ENCODE data around the gene USP13.

The USP13 gene, protein sequence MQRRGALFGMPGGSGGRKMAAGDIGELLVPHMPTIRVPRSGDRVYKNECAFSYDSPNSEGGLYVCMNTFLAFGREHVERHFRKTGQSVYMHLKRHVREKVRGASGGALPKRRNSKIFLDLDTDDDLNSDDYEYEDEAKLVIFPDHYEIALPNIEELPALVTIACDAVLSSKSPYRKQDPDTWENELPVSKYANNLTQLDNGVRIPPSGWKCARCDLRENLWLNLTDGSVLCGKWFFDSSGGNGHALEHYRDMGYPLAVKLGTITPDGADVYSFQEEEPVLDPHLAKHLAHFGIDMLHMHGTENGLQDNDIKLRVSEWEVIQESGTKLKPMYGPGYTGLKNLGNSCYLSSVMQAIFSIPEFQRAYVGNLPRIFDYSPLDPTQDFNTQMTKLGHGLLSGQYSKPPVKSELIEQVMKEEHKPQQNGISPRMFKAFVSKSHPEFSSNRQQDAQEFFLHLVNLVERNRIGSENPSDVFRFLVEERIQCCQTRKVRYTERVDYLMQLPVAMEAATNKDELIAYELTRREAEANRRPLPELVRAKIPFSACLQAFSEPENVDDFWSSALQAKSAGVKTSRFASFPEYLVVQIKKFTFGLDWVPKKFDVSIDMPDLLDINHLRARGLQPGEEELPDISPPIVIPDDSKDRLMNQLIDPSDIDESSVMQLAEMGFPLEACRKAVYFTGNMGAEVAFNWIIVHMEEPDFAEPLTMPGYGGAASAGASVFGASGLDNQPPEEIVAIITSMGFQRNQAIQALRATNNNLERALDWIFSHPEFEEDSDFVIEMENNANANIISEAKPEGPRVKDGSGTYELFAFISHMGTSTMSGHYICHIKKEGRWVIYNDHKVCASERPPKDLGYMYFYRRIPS

DNA sequence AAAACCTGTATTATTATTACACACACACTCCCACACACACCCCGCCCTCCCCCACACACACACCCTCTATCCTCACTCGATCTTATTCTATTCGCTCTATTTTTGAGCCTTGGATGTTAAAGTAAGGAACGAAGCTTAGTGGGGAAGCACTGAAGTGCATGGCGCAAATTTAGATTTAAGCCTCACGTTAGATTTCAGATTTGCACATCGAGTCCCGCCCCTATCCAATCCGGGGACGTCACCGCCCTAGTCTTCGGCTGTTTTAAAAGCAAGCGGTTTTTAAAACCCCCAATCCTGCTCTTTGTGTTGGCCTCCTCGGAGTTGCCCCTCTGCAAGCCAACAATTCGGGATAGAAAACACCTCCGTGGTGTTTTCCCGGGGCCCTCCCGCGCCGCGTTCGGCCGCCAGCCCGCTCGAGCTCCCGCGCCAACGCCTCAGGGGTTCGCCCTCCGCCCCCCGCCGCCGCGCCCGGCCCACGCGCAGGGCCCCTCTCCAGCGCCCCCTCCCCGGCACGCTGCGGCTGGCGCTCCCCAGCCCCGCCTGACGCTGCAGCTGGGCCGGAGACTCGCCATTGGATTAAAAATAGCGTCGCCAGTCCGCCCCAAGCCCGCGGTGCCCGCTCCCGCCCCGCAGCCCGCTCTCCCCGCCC is at the start of gene USP13:
Gene USP13 (plus strand): TSS at position 594 of the 649 bp plus-strand sequence. CDS start 186 bp downstream, outside the sequence.
- TF ChIP-seq, protein P1, sequence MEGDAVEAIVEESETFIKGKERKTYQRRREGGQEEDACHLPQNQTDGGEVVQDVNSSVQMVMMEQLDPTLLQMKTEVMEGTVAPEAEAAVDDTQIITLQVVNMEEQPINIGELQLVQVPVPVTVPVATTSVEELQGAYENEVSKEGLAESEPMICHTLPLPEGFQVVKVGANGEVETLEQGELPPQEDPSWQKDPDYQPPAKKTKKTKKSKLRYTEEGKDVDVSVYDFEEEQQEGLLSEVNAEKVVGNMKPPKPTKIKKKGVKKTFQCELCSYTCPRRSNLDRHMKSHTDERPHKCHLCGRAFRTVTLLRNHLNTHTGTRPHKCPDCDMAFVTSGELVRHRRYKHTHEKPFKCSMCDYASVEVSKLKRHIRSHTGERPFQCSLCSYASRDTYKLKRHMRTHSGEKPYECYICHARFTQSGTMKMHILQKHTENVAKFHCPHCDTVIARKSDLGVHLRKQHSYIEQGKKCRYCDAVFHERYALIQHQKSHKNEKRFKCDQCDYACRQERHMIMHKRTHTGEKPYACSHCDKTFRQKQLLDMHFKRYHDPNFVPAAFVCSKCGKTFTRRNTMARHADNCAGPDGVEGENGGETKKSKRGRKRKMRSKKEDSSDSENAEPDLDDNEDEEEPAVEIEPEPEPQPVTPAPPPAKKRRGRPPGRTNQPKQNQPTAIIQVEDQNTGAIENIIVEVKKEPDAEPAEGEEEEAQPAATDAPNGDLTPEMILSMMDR (IDR thresholded peaks at IDR 0.05; ENCODE audit: control insufficient read depth, extremely low read depth, insufficient read depth) = no peak
- peak within 1 kb of the TSS; percentile 66 for H3K4me3 ChIP-seq (ENCODE audit: low read depth, low read length)
- DNase-seq (ENCODE audit: low read depth) = no peak

DNA sequence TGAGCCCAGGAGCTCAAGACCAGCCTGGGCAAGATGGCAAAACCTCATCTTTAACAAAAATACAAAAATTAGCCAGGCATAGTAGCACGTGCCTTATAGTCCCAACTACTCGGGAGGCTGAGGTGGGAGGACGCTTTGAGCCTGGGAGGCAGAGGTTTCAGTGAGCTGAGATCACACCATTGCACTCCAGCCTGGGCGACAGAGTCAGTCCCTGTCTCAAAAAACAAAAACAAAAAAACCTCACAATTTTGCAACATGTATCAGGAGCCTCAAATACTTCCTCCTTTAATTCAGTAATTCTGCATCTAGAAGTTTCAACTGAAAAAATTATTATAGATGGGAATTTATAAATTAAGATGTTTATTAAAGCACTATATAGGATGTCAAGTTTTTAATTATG is 49.5 kb upstream of the USP13 start:
- TF ChIP-seq, protein P1 (IDR thresholded peaks at IDR 0.05; ENCODE audit: control insufficient read depth, extremely low read depth, insufficient read depth) = no peak
- peak overlapping the region; percentile 88 for H3K4me3 ChIP-seq (ENCODE audit: low read depth, low read length)

DNA sequence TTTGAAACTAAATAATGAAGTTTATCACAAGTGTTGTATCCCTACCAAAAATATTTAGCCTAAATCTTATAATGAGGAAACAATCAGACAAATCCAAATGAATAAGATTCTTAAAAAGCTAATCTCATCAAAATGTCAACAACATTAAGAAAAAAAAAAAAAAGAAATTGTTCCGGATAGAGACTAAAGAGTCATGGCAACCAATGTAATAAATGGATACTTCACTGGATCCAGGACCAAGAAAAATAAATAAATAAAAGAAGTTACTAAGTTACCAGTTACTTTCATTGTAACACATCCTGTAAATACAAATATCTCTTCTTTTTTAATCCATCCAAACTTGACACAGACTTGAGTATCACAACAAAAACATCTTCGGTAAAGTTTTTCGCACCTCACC is 49.0 kb upstream of the USP13 start:
- DNase-seq (ENCODE audit: low read depth) = no peak
- TF ChIP-seq, protein P1 (IDR thresholded peaks at IDR 0.05; ENCODE audit: control insufficient read depth, extremely low read depth, insufficient read depth) = no peak
- H3K4me3 ChIP-seq (ENCODE audit: low read depth, low read length) = peak overlapping the region; percentile 88

More for the DNA sequence above, 49.5 kb upstream of the USP13 start:
- DNase-seq (ENCODE audit: low read depth) = no peak

DNA sequence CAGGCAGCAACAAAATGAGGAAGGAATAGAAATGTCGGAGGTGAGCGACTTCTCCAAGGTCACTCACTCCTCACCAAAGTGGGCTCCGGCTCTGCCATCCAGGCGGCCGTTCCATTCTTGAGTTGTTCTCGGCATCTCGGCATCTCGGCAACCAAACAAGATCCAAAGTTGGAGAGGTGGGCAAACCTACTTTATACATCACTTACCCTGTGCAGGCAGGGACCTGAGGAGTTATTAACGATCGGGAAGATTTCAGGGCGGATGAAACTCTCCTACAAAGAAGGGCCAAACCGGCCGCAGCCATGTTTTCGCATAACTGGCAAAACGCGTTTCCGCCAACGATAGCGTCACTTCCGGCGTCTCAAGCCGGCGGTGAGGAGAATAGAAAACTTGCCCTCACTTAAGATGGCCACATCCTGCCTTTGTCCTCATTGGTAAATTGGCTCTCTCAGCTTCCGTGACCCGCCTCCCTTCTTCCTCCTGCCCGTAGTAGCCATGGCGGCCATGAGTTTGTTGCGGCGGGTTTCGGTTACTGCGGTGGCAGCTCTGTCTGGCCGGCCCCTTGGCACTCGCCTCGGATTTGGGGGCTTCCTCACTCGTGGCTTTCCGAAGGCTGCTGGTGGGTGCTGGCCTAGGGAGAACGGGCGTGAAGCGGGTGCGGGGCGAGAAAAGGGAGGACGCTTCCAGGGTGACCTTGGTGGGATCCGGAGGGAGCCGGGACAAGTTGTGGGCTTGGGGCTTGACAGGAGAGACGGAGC is 48.3 kb upstream of the USP13 start, which contains the start of the genes MRPL47 and NDUFB5:
Gene MRPL47 (minus strand): TSS at position 318 of the 758 bp plus-strand sequence. CDS start 14 bp downstream, at position 304.
Gene NDUFB5 (plus strand): TSS at position 474 of the 758 bp plus-strand sequence. CDS start 22 bp downstream, at position 496.
- H3K4me3 ChIP-seq (ENCODE audit: low read depth, low read length) = peak within 1 kb of the TSS; percentile 88
- DNase-seq (ENCODE audit: low read depth) = peak; percentile 95
- TF ChIP-seq, protein P1 (IDR thresholded peaks at IDR 0.05; ENCODE audit: control insufficient read depth, extremely low read depth, insufficient read depth) = no peak

DNA sequence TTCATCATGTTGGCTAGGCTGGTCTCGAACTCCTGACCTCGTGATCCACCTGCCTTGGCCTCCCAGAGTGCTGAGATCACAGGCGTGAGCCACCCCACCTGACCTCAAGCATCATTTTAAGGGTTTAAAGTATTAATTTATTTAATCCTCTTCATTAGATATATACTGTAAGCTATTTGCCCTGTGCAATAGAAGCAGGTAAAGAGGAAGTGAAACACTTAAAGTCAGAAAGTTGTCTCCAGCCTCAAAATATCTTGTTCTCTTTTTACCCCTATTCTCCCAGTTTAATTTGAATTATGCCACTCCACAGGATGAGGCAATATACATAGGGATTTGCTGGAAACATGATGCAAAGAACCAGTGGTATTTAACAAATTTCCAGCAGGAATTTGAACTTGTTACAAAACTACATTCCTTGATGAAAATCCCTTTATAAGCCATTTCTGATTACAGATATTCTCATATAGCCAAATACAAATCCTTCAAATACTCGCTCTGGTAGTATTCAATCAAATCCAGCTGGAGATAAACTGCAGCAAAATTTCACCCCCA is 46.2 kb upstream of the USP13 start:
- H3K4me3 ChIP-seq (ENCODE audit: low read depth, low read length) = no peak overlapping the region
- DNase-seq (ENCODE audit: low read depth) = no peak
- TF ChIP-seq, protein P1 (IDR thresholded peaks at IDR 0.05; ENCODE audit: control insufficient read depth, extremely low read depth, insufficient read depth) = no peak
